Astrocyte (in vitro differentiated cells and primary cell): ENCODE data around the gene CCL5.

Source experiments
- CTCF ChIP-seq: IDR thresholded peaks from 2 replicates; pipeline ENCODE4 v1.5.1; 2011; ENCODE audit warnings: low read depth, mild to moderate bottlenecking, inconsistent platforms, low read length, moderate library complexity; ENCODE audit not compliant: insufficient read depth
- EZH2 ChIP-seq: IDR thresholded peaks from 2 replicates; pipeline ENCODE4 v1.6.1; 2012; ENCODE audit warnings: mild to moderate bottlenecking, low read length, inconsistent platforms; ENCODE audit not compliant: insufficient read depth

- TF ChIP-seq CTCF: no peak
- no peak for TF ChIP-seq EZH2
These were observed 47.6 kb upstream of the CCL5 start for GRCh38 chr17:35927714-35928113.
